Neuronal stem cell (in vitro differentiated cells): ENCODE measurements around the gene TBC1D5.

Experiments used
- DNase-seq: peaks from one replicate; pipeline ENCODE4 v3.0.0-alpha.2; 2013; ENCODE audit warnings: low spot score
- H2AFZ ChIP-seq: one replicate; pipeline ENCODE4 v1.6.1; 2013; ENCODE audit warnings: mild to moderate bottlenecking, low read length, inconsistent platforms
- H2AK5ac ChIP-seq: 2 replicates; pipeline ENCODE4 v1.6.1; 2013; ENCODE audit warnings: low read depth, mild to moderate bottlenecking, inconsistent platforms, low read length, moderate library complexity, mixed read lengths
- H2BK120ac ChIP-seq: 2 replicates; pipeline ENCODE4 v1.6.1; 2013; ENCODE audit warnings: low read depth, mild to moderate bottlenecking, inconsistent platforms, low read length, moderate library complexity, mixed read lengths
- H2BK12ac ChIP-seq: one replicate; pipeline ENCODE4 v1.6.1; 2013; ENCODE audit warnings: low read length, inconsistent platforms
- H2BK15ac ChIP-seq: 2 replicates; pipeline ENCODE4 v1.6.1; 2013; ENCODE audit warnings: mild to moderate bottlenecking, low read length, inconsistent platforms, mixed read lengths
- H2BK5ac ChIP-seq: one replicate; pipeline ENCODE4 v1.6.1; 2013; ENCODE audit warnings: inconsistent platforms, mild to moderate bottlenecking, low read length, moderate library complexity
- H3K14ac ChIP-seq: one replicate; pipeline ENCODE4 v1.6.1; 2013; ENCODE audit warnings: low read length, inconsistent platforms
- H3K18ac ChIP-seq: 2 replicates; pipeline ENCODE4 v1.6.1; 2013; ENCODE audit warnings: low read length, inconsistent platforms
- H3K23ac ChIP-seq: 2 replicates; pipeline ENCODE4 v1.6.1; 2013; ENCODE audit warnings: low read depth, mild to moderate bottlenecking, mixed read lengths, low read length, inconsistent platforms; ENCODE audit not compliant: poor library complexity
- H3K27ac ChIP-seq: replicated peaks from 3 replicates; pipeline ENCODE4 v1.5.1; 2013; ENCODE audit warnings: low read length, inconsistent platforms
- H3K27me3 ChIP-seq, 3 experiments: 2 replicates each; pipeline ENCODE4 v1.6.1; 2013; ENCODE audit warnings: low read length in 3 of 3, mild to moderate bottlenecking in 2 of 3, inconsistent platforms in 1 of 3, low read depth in 1 of 3, mixed read lengths in 1 of 3, moderate library complexity in 1 of 3; ENCODE audit not compliant: control insufficient read depth in 3 of 3, insufficient read depth in 3 of 3
- H3K36me3 ChIP-seq, 2 donors: replicated peaks in 1 of 2; 2 replicates each; pipeline ENCODE4 v1.6.1; 2013; ENCODE audit warnings: low read length in 2 of 2; ENCODE audit not compliant: control insufficient read depth in 2 of 2, insufficient read depth in 2 of 2
- H3K4ac ChIP-seq: 2 replicates; pipeline ENCODE4 v1.6.1; 2013; ENCODE audit warnings: inconsistent platforms, mild to moderate bottlenecking, low read length, moderate library complexity
- H3K4me1 ChIP-seq, 2 donors: 1 replicate in 1 of 2; 2 replicates in 1 of 2; pipeline ENCODE4 v1.6.1; 2013; ENCODE audit warnings: low read length in 2 of 2, low read depth in 1 of 2; ENCODE audit not compliant: control insufficient read depth in 2 of 2, insufficient read depth in 1 of 2
- H3K4me2 ChIP-seq: one replicate; pipeline ENCODE4 v1.6.1; 2013; ENCODE audit warnings: mild to moderate bottlenecking, low read length, inconsistent platforms; ENCODE audit not compliant: insufficient read depth, poor library complexity, severe bottlenecking
- H3K4me3 ChIP-seq, 2 donors: 2 replicates each; pipeline ENCODE4 v1.5.1; 2013; ENCODE audit warnings: low read length in 2 of 2, mild to moderate bottlenecking in 2 of 2, inconsistent platforms in 1 of 2, moderate library complexity in 1 of 2
- H3K79me1 ChIP-seq: one replicate; pipeline ENCODE4 v1.6.1; 2013; ENCODE audit warnings: low read depth, mild to moderate bottlenecking, inconsistent platforms, low read length, moderate library complexity
- H3K9ac ChIP-seq: one replicate; pipeline ENCODE4 v1.6.1; 2013; ENCODE audit warnings: mild to moderate bottlenecking, low read depth, low read length, inconsistent platforms; ENCODE audit not compliant: poor library complexity
- H3K9me3 ChIP-seq, 2 donors: replicated peaks in 1 of 2; 2 replicates each; pipeline versions ENCODE3 to v1.6.1; 2013; ENCODE audit warnings: low read length in 2 of 2, mild to moderate bottlenecking in 2 of 2, inconsistent platforms in 1 of 2, low read depth in 1 of 2, mixed read lengths in 1 of 2, moderate library complexity in 1 of 2; ENCODE audit not compliant: control insufficient read depth in 2 of 2, insufficient read depth in 1 of 2
- H4K8ac ChIP-seq: one replicate; pipeline ENCODE4 v1.6.1; 2013; ENCODE audit warnings: low read depth, mild to moderate bottlenecking, inconsistent platforms, low read length, moderate library complexity
- H4K91ac ChIP-seq: one replicate; pipeline ENCODE4 v1.6.1; 2013; ENCODE audit warnings: low read length, low read depth, mild to moderate bottlenecking, inconsistent platforms; ENCODE audit not compliant: poor library complexity
- WGBS, 2 donors: extraction: QIAGEN DNeasy Blood & Tissue Kit; methylation state at CpG; one replicate each; pipeline ENCODE4 v1.1.7; 2013; ENCODE audit warnings: missing lambda C conversion rate in 2 of 2, mixed read lengths in 1 of 2; ENCODE audit not compliant: insufficient read length in 2 of 2, insufficient replicate concordance in 1 of 2; ENCODE audit errors: extremely low coverage in 2 of 2; 5-methylcytosine and 5-hydroxymethylcytosine counted together

The TBC1D5 gene

GRCh38 chr3:17359911-17360310 is 382.5 kb downstream of the TBC1D5 start:
- H2BK15ac ChIP-seq = no peak overlapping the region
- no peaks in the 10 kb centered on the region for H3K27me3 ChIP-seq
- no peak overlapping the region for H2BK5ac ChIP-seq
- no peak overlapping the region for H3K23ac ChIP-seq
- H3K4me1 ChIP-seq = peaks cover 2 to 4% of the 10 kb centered on the region in 2 donors
- H3K4me3 ChIP-seq = no peak overlapping the region
- no peaks in the 10 kb centered on the region for H3K79me1 ChIP-seq
- no peak overlapping the region for H2AFZ ChIP-seq
- no peak overlapping the region for H2AK5ac ChIP-seq
- no peaks in the 10 kb centered on the region for H3K36me3 ChIP-seq
- no peak overlapping the region for H3K14ac ChIP-seq
- H3K9ac ChIP-seq = no peak overlapping the region
- H3K4me2 ChIP-seq = no peak overlapping the region
- no peak overlapping the region for H4K8ac ChIP-seq
- WGBS, 2 donors = no CpG with 5 or more reads among the region's 1 CpG
- no peak overlapping the region for H3K4ac ChIP-seq
- H2BK12ac ChIP-seq = no peak overlapping the region
- DNase-seq = no peak
- no peak overlapping the region for H2BK120ac ChIP-seq
- no peak overlapping the region for H3K18ac ChIP-seq
- H4K91ac ChIP-seq = no peak overlapping the region
- H3K27ac ChIP-seq = no peak overlapping the region
- no peaks in the 10 kb centered on the region for H3K9me3 ChIP-seq

GRCh38 chr3:17357035-17357710 is 385.3 kb downstream of the TBC1D5 start:
- no peak overlapping the region for H4K91ac ChIP-seq
- no peak overlapping the region for H4K8ac ChIP-seq
- H3K4me1 ChIP-seq = peaks cover 2 to 4% of the 10 kb centered on the region in 2 donors
- H2BK5ac ChIP-seq = no peak overlapping the region
- H2AK5ac ChIP-seq = no peak overlapping the region
- H3K9me3 ChIP-seq = no peaks in the 10 kb centered on the region
- no peak overlapping the region for H3K27ac ChIP-seq
- WGBS, 2 donors = no CpG with 5 or more reads among the region's 5 CpGs
- H3K27me3 ChIP-seq = no peaks in the 10 kb centered on the region
- H3K18ac ChIP-seq = no peak overlapping the region
- H2BK15ac ChIP-seq = no peak overlapping the region
- no peaks in the 10 kb centered on the region for H3K79me1 ChIP-seq
- no peaks in the 10 kb centered on the region for H3K36me3 ChIP-seq
- no peak overlapping the region for H2BK12ac ChIP-seq
- H3K14ac ChIP-seq = no peak overlapping the region
- H3K23ac ChIP-seq = no peak overlapping the region
- H3K4me3 ChIP-seq = no peak overlapping the region
- H3K9ac ChIP-seq = no peak overlapping the region
- no peak overlapping the region for H3K4ac ChIP-seq
- no peak overlapping the region for H2AFZ ChIP-seq
- no peak overlapping the region for H3K4me2 ChIP-seq
- peak; percentile 1 for DNase-seq
- no peak overlapping the region for H2BK120ac ChIP-seq

- H3K9me3 ChIP-seq = no peaks in the 10 kb centered on the region
- H2BK15ac ChIP-seq = no peak overlapping the region
- no peak for DNase-seq
- H2BK5ac ChIP-seq = no peak overlapping the region
- no peaks in the 10 kb centered on the region for H3K27me3 ChIP-seq
- H4K91ac ChIP-seq = no peak overlapping the region
- no peak overlapping the region for H3K4ac ChIP-seq
- H2AFZ ChIP-seq = no peak overlapping the region
- no peaks in the 10 kb centered on the region for H3K79me1 ChIP-seq
- no peak overlapping the region for H3K18ac ChIP-seq
- no peak overlapping the region for H3K14ac ChIP-seq
- no peak overlapping the region for H2AK5ac ChIP-seq
- H3K4me2 ChIP-seq = no peak overlapping the region
- H3K27ac ChIP-seq = no peak overlapping the region
- no peak overlapping the region for H3K9ac ChIP-seq
- H2BK120ac ChIP-seq = no peak overlapping the region
- H3K4me1 ChIP-seq = peaks cover 2 to 4% of the 10 kb centered on the region in 2 donors
- no peak overlapping the region for H2BK12ac ChIP-seq
- H3K4me3 ChIP-seq = no peak overlapping the region
- no peaks in the 10 kb centered on the region for H3K36me3 ChIP-seq
- no peak overlapping the region for H3K23ac ChIP-seq
- H4K8ac ChIP-seq = no peak overlapping the region
These were observed 385.8 kb downstream of the TBC1D5 start for GRCh38 chr3:17356585-17356984.

GRCh38 chr3:17355591-17355990 is 386.8 kb downstream of the TBC1D5 start:
- H4K91ac ChIP-seq = no peak overlapping the region
- no peaks in the 10 kb centered on the region for H3K36me3 ChIP-seq
- H3K27me3 ChIP-seq = no peaks in the 10 kb centered on the region
- H3K4ac ChIP-seq = no peak overlapping the region
- H3K4me3 ChIP-seq = no peak overlapping the region
- no peak overlapping the region for H3K14ac ChIP-seq
- H3K23ac ChIP-seq = no peak overlapping the region
- H2BK5ac ChIP-seq = no peak overlapping the region
- H4K8ac ChIP-seq = no peak overlapping the region
- H3K4me2 ChIP-seq = no peak overlapping the region
- no peak overlapping the region for H2AK5ac ChIP-seq
- no CpG with 5 or more reads among the region's 1 CpG for WGBS, 2 donors
- no peak for DNase-seq
- H3K18ac ChIP-seq = no peak overlapping the region
- no peaks in the 10 kb centered on the region for H3K9me3 ChIP-seq
- no peak overlapping the region for H2BK15ac ChIP-seq
- H3K4me1 ChIP-seq = peaks cover 2 to 4% of the 10 kb centered on the region in 2 donors
- H3K9ac ChIP-seq = no peak overlapping the region
- no peaks in the 10 kb centered on the region for H3K79me1 ChIP-seq
- no peak overlapping the region for H2BK120ac ChIP-seq
- H2BK12ac ChIP-seq = no peak overlapping the region
- H3K27ac ChIP-seq = no peak overlapping the region
- H2AFZ ChIP-seq = no peak overlapping the region
